Osteocyte (in vitro differentiated cells): ENCODE measurements around the gene AGO4. TPM values are rescaled to one million over a fixed set of nuclear protein-coding genes. Genes with fewer than 3 reads are reported as not detected.

ENCODE experiments used
- DNase-seq: peaks from one replicate; pipeline ENCODE4 v3.0.0; 2021; ENCODE audit warnings: mixed read lengths; ENCODE audit not compliant: unreplicated experiment; ENCODE audit errors: extremely low spot score
- H3K27ac Mint-ChIP-seq: one replicate; pipeline ENCODE4 v1.8.0; 2021; ENCODE audit warnings: mild to moderate bottlenecking, mixed read lengths; ENCODE audit not compliant: unreplicated experiment
- H3K27me3 Mint-ChIP-seq: one replicate; pipeline ENCODE4 v1.8.0; 2021; ENCODE audit warnings: mixed read lengths; ENCODE audit not compliant: unreplicated experiment
- H3K36me3 Mint-ChIP-seq: one replicate; pipeline ENCODE4 v1.8.0; 2021; ENCODE audit warnings: mixed read lengths; ENCODE audit not compliant: unreplicated experiment
- H3K4me1 Mint-ChIP-seq: one replicate; pipeline ENCODE4 v1.8.0; 2021; ENCODE audit warnings: mixed read lengths; ENCODE audit not compliant: unreplicated experiment
- H3K4me3 Mint-ChIP-seq: one replicate; pipeline ENCODE4 v1.8.0; 2021; ENCODE audit warnings: mild to moderate bottlenecking, moderate library complexity, mixed read lengths; ENCODE audit not compliant: unreplicated experiment
- H3K9me3 Mint-ChIP-seq: one replicate; pipeline ENCODE4 v1.8.0; 2021; ENCODE audit warnings: mixed read lengths; ENCODE audit not compliant: unreplicated experiment
- total RNA-seq: library from RNA; stranded (reverse); gene quantifications from 2 replicates; pipeline ENCODE4 v1.2.1, GENCODE V29; 2021
- TF ChIP-seq, protein P1 (sequence below): fragments of 200-600 bp; sonication (generic); IDR thresholded peaks from 2 replicates; pipeline ENCODE4 v1.5.0; 2021; ENCODE audit warnings: antibody characterized with exemption, mild to moderate bottlenecking, moderate library complexity

Gene AGO4
- total RNA-seq, 1 donor from 2014 or later = 10.1 TPM

DNA sequence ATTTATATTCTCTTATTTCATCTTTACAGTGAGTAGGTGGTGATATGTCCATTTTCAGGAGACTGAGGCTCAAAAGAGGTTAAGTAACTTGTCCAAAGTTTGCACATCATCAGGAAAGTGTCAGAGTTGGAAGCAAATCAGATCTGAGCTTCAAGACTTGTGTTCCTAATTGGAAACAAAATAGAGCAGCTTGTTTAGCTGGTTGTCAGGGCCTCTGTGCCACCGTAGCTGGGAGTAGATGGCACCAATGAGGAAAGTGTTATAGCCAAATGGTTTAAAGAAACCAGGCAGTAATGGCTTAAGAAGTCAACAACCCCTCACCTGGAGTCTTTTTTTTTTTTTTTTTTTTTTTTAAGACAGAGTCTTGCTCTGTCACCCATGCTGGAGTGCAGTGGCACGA is 94.9 kb downstream of the AGO4 start:
- TF ChIP-seq, protein P1, sequence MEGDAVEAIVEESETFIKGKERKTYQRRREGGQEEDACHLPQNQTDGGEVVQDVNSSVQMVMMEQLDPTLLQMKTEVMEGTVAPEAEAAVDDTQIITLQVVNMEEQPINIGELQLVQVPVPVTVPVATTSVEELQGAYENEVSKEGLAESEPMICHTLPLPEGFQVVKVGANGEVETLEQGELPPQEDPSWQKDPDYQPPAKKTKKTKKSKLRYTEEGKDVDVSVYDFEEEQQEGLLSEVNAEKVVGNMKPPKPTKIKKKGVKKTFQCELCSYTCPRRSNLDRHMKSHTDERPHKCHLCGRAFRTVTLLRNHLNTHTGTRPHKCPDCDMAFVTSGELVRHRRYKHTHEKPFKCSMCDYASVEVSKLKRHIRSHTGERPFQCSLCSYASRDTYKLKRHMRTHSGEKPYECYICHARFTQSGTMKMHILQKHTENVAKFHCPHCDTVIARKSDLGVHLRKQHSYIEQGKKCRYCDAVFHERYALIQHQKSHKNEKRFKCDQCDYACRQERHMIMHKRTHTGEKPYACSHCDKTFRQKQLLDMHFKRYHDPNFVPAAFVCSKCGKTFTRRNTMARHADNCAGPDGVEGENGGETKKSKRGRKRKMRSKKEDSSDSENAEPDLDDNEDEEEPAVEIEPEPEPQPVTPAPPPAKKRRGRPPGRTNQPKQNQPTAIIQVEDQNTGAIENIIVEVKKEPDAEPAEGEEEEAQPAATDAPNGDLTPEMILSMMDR = no peak
- no peaks in the 10 kb centered on the region for H3K9me3 Mint-ChIP-seq
- H3K4me3 Mint-ChIP-seq = no peak overlapping the region
- H3K27me3 Mint-ChIP-seq = no peaks in the 10 kb centered on the region
- peaks cover 36% of the 10 kb centered on the region for H3K36me3 Mint-ChIP-seq
- H3K27ac Mint-ChIP-seq = no peak overlapping the region
- H3K4me1 Mint-ChIP-seq = no peaks in the 10 kb centered on the region
- DNase-seq = no peak

Other genes starting within 250 kb of the AGO4 start
- gene TFAP2E, start 234.7 kb upstream of the AGO4 start, total RNA-seq = 0.35 and 0.57 TPM in 2 replicates
- 62.8 and 70.7 TPM in 2 replicates for gene PSMB2, start 166.5 kb upstream of the AGO4 start, total RNA-seq
- 18.8 TPM in 2 replicates for gene C1orf216, start 89.1 kb upstream of the AGO4 start, total RNA-seq
- gene CLSPN, start 38.0 kb upstream of the AGO4 start, total RNA-seq = 7.0 and 7.7 TPM in 2 replicates
- gene AGO1, start 75.2 kb downstream of the AGO4 start, total RNA-seq = 34.1 and 35.8 TPM in 2 replicates
- 32.4 and 34.2 TPM in 2 replicates for gene AGO3, start 123.1 kb downstream of the AGO4 start, total RNA-seq